ENCODE measurements around the gene GATA3.

Gene GATA3

GRCh38 chr10:8065651-8066050, 11.2 kb downstream of the GATA3 start:
- H3K36me3 ChIP-seq (ENCODE audit: control insufficient read depth in 1 of 2, insufficient read depth in 2 of 2, low read length in 2 of 2), result no peaks in the 10 kb centered on the region
- H3K4me3 ChIP-seq (ENCODE audit: low read depth in 1 of 2, low read length in 2 of 2), result no peak overlapping the region
- H3K4me1 ChIP-seq (ENCODE audit: control insufficient read depth in 1 of 2, insufficient read depth in 2 of 2, low read length in 2 of 2), result peaks cover 0 to 3% of the 10 kb centered on the region in 2 donors
- no peak overlapping the region for H3K27ac ChIP-seq (ENCODE audit: low read depth, low read length)
- peaks cover 25 to 30% of the 10 kb centered on the region in 2 donors for H3K27me3 ChIP-seq (ENCODE audit: control insufficient read depth in 1 of 2, insufficient read depth in 2 of 2, low read length in 2 of 2)
- H3K9me3 ChIP-seq (ENCODE audit: control insufficient read depth in 1 of 2, low read length in 2 of 2), result no peaks in the 10 kb centered on the region
- H3K9ac ChIP-seq (ENCODE audit: low read depth in 1 of 2, low read length in 2 of 2), result no peak overlapping the region

- H3K9me3 ChIP-seq (ENCODE audit: control insufficient read depth in 1 of 2, low read length in 2 of 2), result no peaks in the 10 kb centered on the region
- peaks cover 0 to 2% of the 10 kb centered on the region in 2 donors for H3K4me1 ChIP-seq (ENCODE audit: control insufficient read depth in 1 of 2, insufficient read depth in 2 of 2, low read length in 2 of 2)
- H3K4me3 ChIP-seq (ENCODE audit: low read depth in 1 of 2, low read length in 2 of 2), result no peak overlapping the region
- no peak overlapping the region for H3K9ac ChIP-seq (ENCODE audit: low read depth in 1 of 2, low read length in 2 of 2)
- H3K27ac ChIP-seq (ENCODE audit: low read depth, low read length), result no peak overlapping the region
- H3K27me3 ChIP-seq (ENCODE audit: control insufficient read depth in 1 of 2, insufficient read depth in 2 of 2, low read length in 2 of 2), result peaks cover 20 to 28% of the 10 kb centered on the region in 2 donors
- no peaks in the 10 kb centered on the region for H3K36me3 ChIP-seq (ENCODE audit: control insufficient read depth in 1 of 2, insufficient read depth in 2 of 2, low read length in 2 of 2)
Observed at GRCh38 chr10:8066124-8066523, 11.6 kb downstream of the GATA3 start.

- H3K4me1 ChIP-seq (ENCODE audit: control insufficient read depth in 1 of 2, insufficient read depth in 2 of 2, low read length in 2 of 2), result no peaks in the 10 kb centered on the region
Observed at GRCh38 chr10:8066797-8067196, 12.3 kb downstream of the GATA3 start.

GRCh38 chr10:8069108-8069507, 14.6 kb downstream of the GATA3 start:
- Histone ChIP-seq H3K9me3 (ENCODE audit: control insufficient read depth in 1 of 2, low read length in 2 of 2) (no peaks in the 10 kb centered on the region), H3K4me3 (ENCODE audit: low read depth in 1 of 2, low read length in 2 of 2) (no peak overlapping the region), H3K27ac (ENCODE audit: low read depth, low read length) (no peak overlapping the region), H3K4me1 (ENCODE audit: control insufficient read depth in 1 of 2, insufficient read depth in 2 of 2, low read length in 2 of 2) (no peaks in the 10 kb centered on the region), H3K36me3 (ENCODE audit: control insufficient read depth in 1 of 2, insufficient read depth in 2 of 2, low read length in 2 of 2) (peaks cover 0 to 3% of the 10 kb centered on the region in 2 donors), H3K9ac (ENCODE audit: low read depth in 1 of 2, low read length in 2 of 2) (no peak overlapping the region), H3K27me3 (ENCODE audit: control insufficient read depth in 1 of 2, insufficient read depth in 2 of 2, low read length in 2 of 2) (peaks cover 3% of the 10 kb centered on the region in 2 donors)

More at GRCh38 chr10:8066797-8067196, 12.3 kb downstream of the GATA3 start:
- Histone ChIP-seq H3K27ac (ENCODE audit: low read depth, low read length) (no peak overlapping the region), H3K4me3 (ENCODE audit: low read depth in 1 of 2, low read length in 2 of 2) (no peak overlapping the region), H3K9ac (ENCODE audit: low read depth in 1 of 2, low read length in 2 of 2) (no peak overlapping the region), H3K27me3 (ENCODE audit: control insufficient read depth in 1 of 2, insufficient read depth in 2 of 2, low read length in 2 of 2) (peaks cover 14 to 25% of the 10 kb centered on the region in 2 donors), H3K9me3 (ENCODE audit: control insufficient read depth in 1 of 2, low read length in 2 of 2) (no peaks in the 10 kb centered on the region), H3K36me3 (ENCODE audit: control insufficient read depth in 1 of 2, insufficient read depth in 2 of 2, low read length in 2 of 2) (no peaks in the 10 kb centered on the region)

- Histone ChIP-seq H3K36me3 (ENCODE audit: control insufficient read depth in 1 of 2, insufficient read depth in 2 of 2, low read length in 2 of 2) (peaks cover 0 to 3% of the 10 kb centered on the region in 2 donors), H3K4me1 (ENCODE audit: control insufficient read depth in 1 of 2, insufficient read depth in 2 of 2, low read length in 2 of 2) (no peaks in the 10 kb centered on the region), H3K9me3 (ENCODE audit: control insufficient read depth in 1 of 2, low read length in 2 of 2) (no peaks in the 10 kb centered on the region), H3K27ac (ENCODE audit: low read depth, low read length) (no peak overlapping the region), H3K27me3 (ENCODE audit: control insufficient read depth in 1 of 2, insufficient read depth in 2 of 2, low read length in 2 of 2) (peaks cover 0 to under 1% of the 10 kb centered on the region in 2 donors), H3K4me3 (ENCODE audit: low read depth in 1 of 2, low read length in 2 of 2) (no peak overlapping the region), H3K9ac (ENCODE audit: low read depth in 1 of 2, low read length in 2 of 2) (no peak overlapping the region)
Observed at GRCh38 chr10:8069627-8070026, 15.1 kb downstream of the GATA3 start.

GRCh38 chr10:8070440-8070839, 16.0 kb downstream of the GATA3 start:
- Histone ChIP-seq H3K27ac (ENCODE audit: low read depth, low read length) (no peak overlapping the region), H3K9ac (ENCODE audit: low read depth in 1 of 2, low read length in 2 of 2) (no peak overlapping the region), H3K27me3 (ENCODE audit: control insufficient read depth in 1 of 2, insufficient read depth in 2 of 2, low read length in 2 of 2) (no peaks in the 10 kb centered on the region), H3K36me3 (ENCODE audit: control insufficient read depth in 1 of 2, insufficient read depth in 2 of 2, low read length in 2 of 2) (peaks cover 0 to 3% of the 10 kb centered on the region in 2 donors), H3K4me3 (ENCODE audit: low read depth in 1 of 2, low read length in 2 of 2) (no peak overlapping the region), H3K4me1 (ENCODE audit: control insufficient read depth in 1 of 2, insufficient read depth in 2 of 2, low read length in 2 of 2) (no peaks in the 10 kb centered on the region), H3K9me3 (ENCODE audit: control insufficient read depth in 1 of 2, low read length in 2 of 2) (no peaks in the 10 kb centered on the region)

GRCh38 chr10:8071006-8071405, 16.5 kb downstream of the GATA3 start:
- H3K9ac ChIP-seq (ENCODE audit: low read depth in 1 of 2, low read length in 2 of 2), result no peak overlapping the region
- no peaks in the 10 kb centered on the region for H3K9me3 ChIP-seq (ENCODE audit: control insufficient read depth in 1 of 2, low read length in 2 of 2)
- peaks cover 0 to 3% of the 10 kb centered on the region in 2 donors for H3K36me3 ChIP-seq (ENCODE audit: control insufficient read depth in 1 of 2, insufficient read depth in 2 of 2, low read length in 2 of 2)
- no peaks in the 10 kb centered on the region for H3K4me1 ChIP-seq (ENCODE audit: control insufficient read depth in 1 of 2, insufficient read depth in 2 of 2, low read length in 2 of 2)
- no peak overlapping the region for H3K4me3 ChIP-seq (ENCODE audit: low read depth in 1 of 2, low read length in 2 of 2)
- no peak overlapping the region for H3K27ac ChIP-seq (ENCODE audit: low read depth, low read length)
- no peaks in the 10 kb centered on the region for H3K27me3 ChIP-seq (ENCODE audit: control insufficient read depth in 1 of 2, insufficient read depth in 2 of 2, low read length in 2 of 2)

- H3K27ac ChIP-seq (ENCODE audit: low read depth, low read length), result no peak overlapping the region
- H3K9me3 ChIP-seq (ENCODE audit: control insufficient read depth in 1 of 2, low read length in 2 of 2), result no peaks in the 10 kb centered on the region
- peaks cover 0 to 3% of the 10 kb centered on the region in 2 donors for H3K36me3 ChIP-seq (ENCODE audit: control insufficient read depth in 1 of 2, insufficient read depth in 2 of 2, low read length in 2 of 2)
- no peaks in the 10 kb centered on the region for H3K4me1 ChIP-seq (ENCODE audit: control insufficient read depth in 1 of 2, insufficient read depth in 2 of 2, low read length in 2 of 2)
- no peak overlapping the region for H3K4me3 ChIP-seq (ENCODE audit: low read depth in 1 of 2, low read length in 2 of 2)
- H3K9ac ChIP-seq (ENCODE audit: low read depth in 1 of 2, low read length in 2 of 2), result no peak overlapping the region
- no peaks in the 10 kb centered on the region for H3K27me3 ChIP-seq (ENCODE audit: control insufficient read depth in 1 of 2, insufficient read depth in 2 of 2, low read length in 2 of 2)
Observed at GRCh38 chr10:8071666-8072065, 17.2 kb downstream of the GATA3 start.

GRCh38 chr10:8072211-8072610, 17.7 kb downstream of the GATA3 start:
- Histone ChIP-seq H3K27me3 (ENCODE audit: control insufficient read depth in 1 of 2, insufficient read depth in 2 of 2, low read length in 2 of 2) (no peaks in the 10 kb centered on the region), H3K4me3 (ENCODE audit: low read depth in 1 of 2, low read length in 2 of 2) (no peak overlapping the region), H3K9me3 (ENCODE audit: control insufficient read depth in 1 of 2, low read length in 2 of 2) (no peaks in the 10 kb centered on the region), H3K9ac (ENCODE audit: low read depth in 1 of 2, low read length in 2 of 2) (no peak overlapping the region), H3K36me3 (ENCODE audit: control insufficient read depth in 1 of 2, insufficient read depth in 2 of 2, low read length in 2 of 2) (peaks cover 0 to 3% of the 10 kb centered on the region in 2 donors), H3K4me1 (ENCODE audit: control insufficient read depth in 1 of 2, insufficient read depth in 2 of 2, low read length in 2 of 2) (no peaks in the 10 kb centered on the region), H3K27ac (ENCODE audit: low read depth, low read length) (no peak overlapping the region)

- peaks cover 0 to 3% of the 10 kb centered on the region in 2 donors for H3K36me3 ChIP-seq (ENCODE audit: control insufficient read depth in 1 of 2, insufficient read depth in 2 of 2, low read length in 2 of 2)
- H3K9ac ChIP-seq (ENCODE audit: low read depth in 1 of 2, low read length in 2 of 2), result no peak overlapping the region
- H3K4me1 ChIP-seq (ENCODE audit: control insufficient read depth in 1 of 2, insufficient read depth in 2 of 2, low read length in 2 of 2), result no peaks in the 10 kb centered on the region
- H3K27ac ChIP-seq (ENCODE audit: low read depth, low read length), result no peak overlapping the region
- no peak overlapping the region for H3K4me3 ChIP-seq (ENCODE audit: low read depth in 1 of 2, low read length in 2 of 2)
- H3K9me3 ChIP-seq (ENCODE audit: control insufficient read depth in 1 of 2, low read length in 2 of 2), result no peaks in the 10 kb centered on the region
- no peaks in the 10 kb centered on the region for H3K27me3 ChIP-seq (ENCODE audit: control insufficient read depth in 1 of 2, insufficient read depth in 2 of 2, low read length in 2 of 2)
Observed at GRCh38 chr10:8073691-8074416, 19.4 kb downstream of the GATA3 start.

Measured in duodenal mucosa (tissue), 2 donors.